HG02938 (cell line): ENCODE data around the gene OAT.
"Not testable (repeated sequence)": the region's sequence is repeated elsewhere in the genome, so short reads cannot be mapped to it uniquely, and the experiment has no call there.

Source experiments
- ATAC-seq: cut with Tn5 transposase; IDR thresholded peaks from one replicate; pipeline ENCODE4 v1.9.1; 2021; ENCODE audit warnings: mild to moderate bottlenecking, moderate library complexity; ENCODE audit not compliant: unreplicated experiment

Gene OAT

GRCh38 chr10:124379609-124380193 is 39.0 kb downstream of the OAT start:
- ATAC-seq: no peak

- no peak for ATAC-seq
These were observed 39.7 kb downstream of the OAT start for GRCh38 chr10:124378881-124379471.

- ATAC-seq: no peak
These were observed 40.5 kb downstream of the OAT start for GRCh38 chr10:124378271-124378670.

- no peak for ATAC-seq
These were observed 41.6 kb downstream of the OAT start for GRCh38 chr10:124377101-124377500.

GRCh38 chr10:124376411-124376810 is 42.3 kb downstream of the OAT start:
- no peak for ATAC-seq

- no peak for ATAC-seq
These were observed 43.0 kb downstream of the OAT start for GRCh38 chr10:124375691-124376090.

GRCh38 chr10:124375353-124375614 is 43.4 kb downstream of the OAT start:
- ATAC-seq: no peak

GRCh38 chr10:124374535-124375352 is 44.0 kb downstream of the OAT start:
- no peak for ATAC-seq

GRCh38 chr10:124372899-124373298 is 45.8 kb downstream of the OAT start:
- ATAC-seq: no peak

- ATAC-seq: no peak
These were observed 48.3 kb downstream of the OAT start for GRCh38 chr10:124370426-124370825.

GRCh38 chr10:124369986-124370385 is 48.7 kb downstream of the OAT start:
- no peak for ATAC-seq

GRCh38 chr10:124369533-124369932 is 49.2 kb downstream of the OAT start:
- not testable (repeated sequence) for ATAC-seq

- no peak for ATAC-seq
These were observed 49.7 kb downstream of the OAT start for GRCh38 chr10:124369066-124369465.

GRCh38 chr10:124367936-124368335 is 50.8 kb downstream of the OAT start:
- ATAC-seq: no peak

GRCh38 chr10:124367414-124367813 is 51.3 kb downstream of the OAT start:
- ATAC-seq: no peak

GRCh38 chr10:124366825-124367224 is 51.9 kb downstream of the OAT start:
- no peak for ATAC-seq

- no peak for ATAC-seq
These were observed 52.4 kb downstream of the OAT start for GRCh38 chr10:124366343-124366742.

- ATAC-seq: no peak
These were observed 54.0 kb downstream of the OAT start for GRCh38 chr10:124364674-124365073.

GRCh38 chr10:124362568-124362967 is 56.2 kb downstream of the OAT start:
- no peak for ATAC-seq

GRCh38 chr10:124359336-124359832 is 59.3 kb downstream of the OAT start:
- no peak for ATAC-seq

GRCh38 chr10:124357561-124357885 is 61.2 kb downstream of the OAT start:
- ATAC-seq: no peak
